Measurements from ENCODE around the gene SLAMF1. TPM values are rescaled to one million over a fixed set of nuclear protein-coding genes. Genes with fewer than 3 reads are reported as not detected.
"Not testable (repeated sequence)": the region's sequence is repeated elsewhere in the genome, so short reads cannot be mapped to it uniquely, and the experiment has no call there.

SLAMF1 gene
- total and polyA plus RNA-seq, 7 experiments from 2014 or later: 14.6 to 90.3 (median 22.9) TPM

DNA sequence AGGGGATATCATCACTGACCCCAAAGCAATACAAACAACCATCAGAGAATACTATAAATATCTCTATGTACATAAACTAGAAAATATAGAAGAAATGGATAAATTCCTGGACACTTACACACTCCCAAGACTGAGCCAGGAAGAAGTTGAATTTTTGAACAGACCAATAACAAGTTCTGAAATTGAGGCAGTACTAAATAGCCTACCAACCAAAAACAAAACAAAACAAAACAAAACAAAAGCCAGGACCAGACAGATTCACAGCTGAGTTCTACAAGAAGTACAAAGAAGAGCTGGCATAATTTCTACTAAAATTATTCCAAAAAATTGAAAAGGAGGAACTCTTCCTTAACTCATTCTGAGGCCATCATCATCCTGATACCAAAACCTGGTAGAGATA lies 86.0 kb downstream of the SLAMF1 start:
- Histone ChIP-seq H3K4me3 (ENCODE audit: low read length) (peak overlapping the region; percentile 4), H3K27me3 (ENCODE audit: control insufficient read depth in 2 of 2, insufficient read depth in 2 of 2, low read length in 2 of 2) (no peaks in the 10 kb centered on the region), H3K4me1 (ENCODE audit: control insufficient read depth in 2 of 2, insufficient read depth in 2 of 2, low read length in 2 of 2) (peaks cover 42 to 80% of the 10 kb centered on the region in 2 donors), H3K36me3 (ENCODE audit: control insufficient read depth in 2 of 3, insufficient read depth in 3 of 3, low read length in 3 of 3) (no peaks in the 10 kb centered on the region), H3K27ac (ENCODE audit: low read depth, low read length) (peak overlapping the region; percentile 48), H3K9me3 (ENCODE audit: control insufficient read depth in 2 of 3, low read length in 3 of 3) (peaks cover 0 to 5% (median 0%) of the 10 kb centered on the region in 3 experiments)
- no peak for ATAC-seq
- no peaks in the 10 kb centered on the region for H3K27me3 Mint-ChIP-seq
- H3K9me3 Mint-ChIP-seq: peaks cover 0 to 40% (median 9%) of the 10 kb centered on the region in 11 donors
- peak overlapping the region; percentile 79 to 98 (median 90) for H3K27ac Mint-ChIP-seq
- no peak for DNase-seq
- CTCF ChIA-PET: interaction anchor here (1.0 to 2.4 kb wide), 6 partner anchors 17 to 132 kb away, joined by 5 to 8 read pairs (median 6); no protein-coding TSS in a partner anchor
- intact Hi-C loops (cut with micrococcal nuclease): loop anchor here (1.0 to 2.0 kb wide), 5 partner anchors 7 to 20 kb away; no protein-coding TSS in a partner anchor
- POLR2A ChIA-PET: interaction anchor here (0.6 to 2.2 kb wide), 9 partner anchors 7 to 172 kb away, joined by 3 to 9 read pairs (median 5); partner anchors contain the start of genes CD48 and CD84
- peak overlapping the region; percentile 20 to 90 (median 75) for H3K4me3 Mint-ChIP-seq
- peaks cover 16 to 71% (median 35%) of the 10 kb centered on the region in 5 donors for H3K36me3 Mint-ChIP-seq
- peaks cover 43 to 80% (median 70%) of the 10 kb centered on the region in 7 donors for H3K4me1 Mint-ChIP-seq

- no peaks in the 10 kb centered on the region for H3K27me3 ChIP-seq (ENCODE audit: control insufficient read depth in 2 of 2, insufficient read depth in 2 of 2, low read length in 2 of 2)
- peak overlapping the region; percentile 79 to 98 (median 90) for H3K27ac Mint-ChIP-seq
- H3K4me1 Mint-ChIP-seq: peaks cover 38 to 77% (median 65%) of the 10 kb centered on the region in 7 donors
- no peaks in the 10 kb centered on the region for H3K36me3 ChIP-seq (ENCODE audit: control insufficient read depth in 2 of 3, insufficient read depth in 3 of 3, low read length in 3 of 3)
- peaks cover 15 to 66% (median 36%) of the 10 kb centered on the region in 5 donors for H3K36me3 Mint-ChIP-seq
- DNase-seq: peak in 6 of 9 donors; percentile 31 to 75 (median 51)
- peak; percentile 68 for ATAC-seq
- ChIA-PET CTCF (interaction anchor here (1.0 to 2.4 kb wide), 5 partner anchors 16 to 132 kb away, joined by 5 to 8 read pairs (median 6); no protein-coding TSS in a partner anchor), POLR2A (interaction anchor here (0.6 to 2.2 kb wide), 9 partner anchors 8 to 152 kb away, joined by 3 to 9 read pairs (median 5); partner anchors contain the start of genes CD48 and CD84)
- H3K4me1 ChIP-seq (ENCODE audit: control insufficient read depth in 2 of 2, insufficient read depth in 2 of 2, low read length in 2 of 2): peaks cover 37 to 78% of the 10 kb centered on the region in 2 donors
- peak overlapping the region; percentile 48 for H3K27ac ChIP-seq (ENCODE audit: low read depth, low read length)
- H3K4me3 ChIP-seq (ENCODE audit: low read length): peak overlapping the region; percentile 42
- intact Hi-C loops (cut with micrococcal nuclease): loop anchor here (1.0 to 2.0 kb wide), 5 partner anchors 8 to 19 kb away; no protein-coding TSS in a partner anchor
- no peaks in the 10 kb centered on the region for H3K27me3 Mint-ChIP-seq
- H3K9me3 ChIP-seq (ENCODE audit: control insufficient read depth in 2 of 3, low read length in 3 of 3): peaks cover 0 to 5% (median 0%) of the 10 kb centered on the region in 3 experiments
- peaks cover 0 to 40% (median 9%) of the 10 kb centered on the region in 11 donors for H3K9me3 Mint-ChIP-seq
- peak overlapping the region; percentile 20 to 90 (median 75) for H3K4me3 Mint-ChIP-seq
Measured at GRCh38 chr1:160560045-160560705, 86.7 kb downstream of the SLAMF1 start.

DNA sequence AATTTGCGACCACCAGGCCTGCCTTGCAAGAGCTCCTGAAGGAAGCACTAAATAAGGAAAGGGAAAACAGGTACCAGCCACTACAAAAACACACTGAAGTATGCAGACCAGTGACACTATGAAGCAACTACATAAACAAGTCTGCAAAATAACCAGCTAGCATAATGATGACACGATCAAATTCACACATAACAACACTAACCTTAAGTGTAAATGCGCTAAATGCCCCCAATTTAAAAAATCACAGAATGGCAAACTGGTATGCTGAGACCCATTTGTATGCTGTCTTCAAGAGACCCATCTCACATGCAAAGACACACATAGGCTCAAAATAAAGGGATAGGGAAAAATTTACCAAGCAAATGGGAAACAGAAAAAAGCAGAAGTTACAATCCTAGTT lies 87.4 kb downstream of the SLAMF1 start:
- H3K27ac ChIP-seq (ENCODE audit: low read depth, low read length): peak overlapping the region; percentile 48
- ATAC-seq; H3K9me3 ChIP-seq (ENCODE audit: control insufficient read depth in 2 of 3, low read length in 3 of 3); H3K36me3 ChIP-seq (ENCODE audit: control insufficient read depth in 2 of 3, insufficient read depth in 3 of 3, low read length in 3 of 3); DNase-seq; H3K27me3 Mint-ChIP-seq; intact Hi-C loops (cut with micrococcal nuclease); H3K27me3 ChIP-seq (ENCODE audit: control insufficient read depth in 2 of 2, insufficient read depth in 2 of 2, low read length in 2 of 2): not testable (repeated sequence)
- H3K4me1 ChIP-seq (ENCODE audit: control insufficient read depth in 2 of 2, insufficient read depth in 2 of 2, low read length in 2 of 2): peaks cover 36 to 70% of the 10 kb centered on the region in 2 donors
- H3K4me3 ChIP-seq (ENCODE audit: low read length): peak overlapping the region; percentile 42
- Mint-ChIP-seq H3K4me3 (peak overlapping the region in 9 of 10 donors; percentile 56 to 90 (median 74)), H3K36me3 (peaks cover 15 to 60% (median 28%) of the 10 kb centered on the region in 5 donors), H3K4me1 (peaks cover 33 to 69% (median 58%) of the 10 kb centered on the region in 7 donors), H3K9me3 (peaks cover 0 to 40% (median 9%) of the 10 kb centered on the region in 11 donors), H3K27ac (peak overlapping the region; percentile 74 to 98 (median 90))
- ChIA-PET POLR2A (interaction anchor here (0.6 to 6.0 kb wide), 9 partner anchors 8 to 152 kb away, joined by 3 to 33 read pairs (median 4); no protein-coding TSS in a partner anchor), CTCF (interaction anchor here (0.7 to 1.0 kb wide), 2 partner anchors 15 kb away, joined by 3 to 5 read pairs; no protein-coding TSS in a partner anchor)

GRCh38 chr1:160558660-160559380 lies 88.0 kb downstream of the SLAMF1 start:
- Histone ChIP-seq H3K27me3 (ENCODE audit: control insufficient read depth in 2 of 2, insufficient read depth in 2 of 2, low read length in 2 of 2) (no peaks in the 10 kb centered on the region), H3K4me1 (ENCODE audit: control insufficient read depth in 2 of 2, insufficient read depth in 2 of 2, low read length in 2 of 2) (peaks cover 36 to 64% of the 10 kb centered on the region in 2 donors), H3K36me3 (ENCODE audit: control insufficient read depth in 2 of 3, insufficient read depth in 3 of 3, low read length in 3 of 3) (peaks cover 0 to under 1% (median under 1%) of the 10 kb centered on the region in 3 experiments), H3K9me3 (ENCODE audit: control insufficient read depth in 2 of 3, low read length in 3 of 3) (peaks cover 0 to 5% (median 0%) of the 10 kb centered on the region in 3 experiments), H3K27ac (ENCODE audit: low read depth, low read length) (no peak overlapping the region), H3K4me3 (ENCODE audit: low read length) (peak overlapping the region; percentile 42)
- ChIA-PET CTCF (interaction anchor here (0.7 kb wide), 1 partner anchor 14 kb away, joined by 3 read pairs; no protein-coding TSS in a partner anchor), POLR2A (interaction anchor here (0.7 to 6.0 kb wide), 4 partner anchors 8 to 16 kb away, joined by 3 to 33 read pairs (median 4); no protein-coding TSS in a partner anchor)
- no peak for DNase-seq
- Mint-ChIP-seq H3K9me3 (peaks cover 0 to 39% (median 9%) of the 10 kb centered on the region in 11 donors), H3K27me3 (no peaks in the 10 kb centered on the region), H3K4me3 (peak overlapping the region in 9 of 10 donors; percentile 22 to 90 (median 70)), H3K27ac (peak overlapping the region; percentile 8 to 97 (median 81)), H3K4me1 (peaks cover 33 to 67% (median 57%) of the 10 kb centered on the region in 7 donors), H3K36me3 (peaks cover 15 to 60% (median 29%) of the 10 kb centered on the region in 5 donors)
- intact Hi-C loops (cut with micrococcal nuclease): no loop called here
- ATAC-seq: no peak

Other genes starting within 250 kb of the SLAMF1 start
- under 1 TPM in 2 of 5 experiments, not detected in 3; 0.05 to 0.13 TPM for gene VANGL2, start 246.5 kb downstream of the SLAMF1 start, total RNA-seq
- not detected for gene VANGL2, start 246.5 kb downstream of the SLAMF1 start, polyA plus RNA-seq
- 10 to 100 TPM; 17.8 to 48.5 (median 40.5) TPM for gene SLAMF6, start 123.8 kb downstream of the SLAMF1 start, total RNA-seq
- gene SLAMF6, start 123.8 kb downstream of the SLAMF1 start, polyA plus RNA-seq: 10 to 100 TPM; 61.1 to 62.6 TPM
- 10 to 100 TPM; 25.1 to 40.7 (median 32.3) TPM for gene CD84, start 67.5 kb downstream of the SLAMF1 start, total RNA-seq
- 10 to 100 TPM in 1 of 2 donors, 1 to 10 TPM in 1; 7.4 to 11.3 TPM for gene CD84, start 67.5 kb downstream of the SLAMF1 start, polyA plus RNA-seq
- gene CD48, start 64.8 kb upstream of the SLAMF1 start, total RNA-seq: 100 to 1,000 TPM; 253 to 438 (median 358) TPM
- gene CD48, start 64.8 kb upstream of the SLAMF1 start, polyA plus RNA-seq: 100 to 1,000 TPM; 200 to 223 TPM
- gene SLAMF7, start 92.2 kb upstream of the SLAMF1 start, total RNA-seq: 10 to 100 TPM in 2 of 5 experiments, 1 to 10 TPM in 3; 1.9 to 39.3 (median 7.7) TPM
- under 1 TPM; 0.21 to 0.52 TPM for gene SLAMF7, start 92.2 kb upstream of the SLAMF1 start, polyA plus RNA-seq
- gene LY9, start 149.1 kb upstream of the SLAMF1 start, total RNA-seq: 100 to 1,000 TPM in 4 of 5 experiments, 1 to 10 TPM in 1; 5.6 to 141 (median 105) TPM
- 100 to 1,000 TPM; 182 to 225 TPM for gene LY9, start 149.1 kb upstream of the SLAMF1 start, polyA plus RNA-seq
- gene CD244, start 215.8 kb upstream of the SLAMF1 start, total RNA-seq: 10 to 100 TPM in 1 of 5 experiments, 1 to 10 TPM in 1, under 1 TPM in 3; 0.27 to 33.6 (median 0.46) TPM
- 1 to 10 TPM; 3.9 to 4.6 TPM for gene CD244, start 215.8 kb upstream of the SLAMF1 start, polyA plus RNA-seq
- gene ITLN1, start 238.1 kb upstream of the SLAMF1 start, total RNA-seq: under 1 TPM in 1 of 5 experiments, not detected in 4; 0.88 TPM
- not detected for gene ITLN1, start 238.1 kb upstream of the SLAMF1 start, polyA plus RNA-seq